ENCODE measurements around the gene B9D1.

- TF ChIP-seq CTCF (IDR thresholded peaks at IDR 0.05) (no peak), POLR2A (IDR thresholded peaks at IDR 0.05) (no peak), POLR2AphosphoS5 (IDR thresholded peaks at IDR 0.05) (no peak), EP300 (IDR thresholded peaks at IDR 0.05) (no peak)
Observed at GRCh38 chr17:19405114-19405513, 42.6 kb upstream of the B9D1 start.

Data from stomach (tissue), 4 donors.